GM19468 (cell line): Measurements from ENCODE around the gene RBM4.
"Not testable (repeated sequence)": the region's sequence is repeated elsewhere in the genome, so short reads cannot be mapped to it uniquely, and the experiment has no call there.

ENCODE experiments used
- ATAC-seq: cut with Tn5 transposase; IDR thresholded peaks from one replicate; pipeline ENCODE4 v1.9.1; 2021; ENCODE audit warnings: mild to moderate bottlenecking, moderate library complexity, moderate number of reproducible peaks; ENCODE audit not compliant: unreplicated experiment; ENCODE audit errors: extremely low read depth

Gene RBM4

GRCh38 chr11:66638177-66639065, at the start of gene RBM4:
TSS of gene RBM4 (plus strand) at chr11:66638703. CDS start at chr11:66639712, 1,009 bp downstream.
- peak; percentile 88 for ATAC-seq

- not testable (repeated sequence) for ATAC-seq
Observed at GRCh38 chr11:66589315-66589714, 49.2 kb upstream of the RBM4 start.

GRCh38 chr11:66589996-66590675, 48.4 kb upstream of the RBM4 start:
- ATAC-seq: no peak

GRCh38 chr11:66591175-66591574, 47.3 kb upstream of the RBM4 start:
- no peak for ATAC-seq

GRCh38 chr11:66592457-66593302, 45.8 kb upstream of the RBM4 start, which contains the start of the genes CCDC87 and CCS:
TSS of gene CCDC87 (minus strand) at chr11:66593063. CDS start at chr11:66593015, 48 bp downstream.
TSS of gene CCS (plus strand) at chr11:66593185. CDS start at chr11:66593262, 77 bp downstream.
- peak; percentile 65 for ATAC-seq

GRCh38 chr11:66593303-66593635, 45.2 kb upstream of the RBM4 start:
- ATAC-seq: no peak

GRCh38 chr11:66593650-66594049, 44.9 kb upstream of the RBM4 start:
- no peak for ATAC-seq

- ATAC-seq: no peak
Observed at GRCh38 chr11:66595245-66595904, 43.1 kb upstream of the RBM4 start.

GRCh38 chr11:66598993-66599392, 39.5 kb upstream of the RBM4 start:
- no peak for ATAC-seq

GRCh38 chr11:66600219-66600618, 38.3 kb upstream of the RBM4 start:
- no peak for ATAC-seq

GRCh38 chr11:66600631-66601233, 37.8 kb upstream of the RBM4 start:
- ATAC-seq: no peak

GRCh38 chr11:66603072-66603471, 35.4 kb upstream of the RBM4 start:
- ATAC-seq: no peak

GRCh38 chr11:66604155-66604554, 34.3 kb upstream of the RBM4 start:
- ATAC-seq: no peak

- ATAC-seq: not testable (repeated sequence)
Observed at GRCh38 chr11:66606608-66607007, 31.9 kb upstream of the RBM4 start.

- no peak for ATAC-seq
Observed at GRCh38 chr11:66607126-66607834, 31.2 kb upstream of the RBM4 start.

- ATAC-seq: no peak
Observed at GRCh38 chr11:66609721-66610617, 28.5 kb upstream of the RBM4 start.

GRCh38 chr11:66612458-66612857, 26.0 kb upstream of the RBM4 start:
- ATAC-seq: no peak

GRCh38 chr11:66614073-66614472, 24.4 kb upstream of the RBM4 start:
- no peak for ATAC-seq
